Upper lobe of left lung (tissue), 4 donors: ENCODE results near the gene SCGB3A1.

Experiments used
- EP300 ChIP-seq, 4 donors: sonication (generic); formaldehyde crosslinking; IDR thresholded peaks; one replicate each; pipeline ENCODE4 v1.5.1; 2017; ENCODE audit warnings: antibody characterized with exemption in 4 of 4, control low read depth in 2 of 4
- POLR2A ChIP-seq, 4 donors: fragments of 450-650 bp; IDR thresholded peaks; one replicate each; pipeline ENCODE4 v1.5.1; 2016 to 2017; ENCODE audit warnings: antibody characterized with exemption in 4 of 4, mild to moderate bottlenecking in 2 of 4
- TF ChIP-seq, protein P1 (sequence below), 6 experiments: fragments of 450-650 bp in 4 of 6; fragments of 200-600 bp in 2 of 6; sonication (generic) in 2 of 6; IDR thresholded peaks; one replicate each; pipeline ENCODE4 v1.5.1; 2016 to 2019; ENCODE audit warnings: antibody characterized with exemption in 6 of 6

DNA sequence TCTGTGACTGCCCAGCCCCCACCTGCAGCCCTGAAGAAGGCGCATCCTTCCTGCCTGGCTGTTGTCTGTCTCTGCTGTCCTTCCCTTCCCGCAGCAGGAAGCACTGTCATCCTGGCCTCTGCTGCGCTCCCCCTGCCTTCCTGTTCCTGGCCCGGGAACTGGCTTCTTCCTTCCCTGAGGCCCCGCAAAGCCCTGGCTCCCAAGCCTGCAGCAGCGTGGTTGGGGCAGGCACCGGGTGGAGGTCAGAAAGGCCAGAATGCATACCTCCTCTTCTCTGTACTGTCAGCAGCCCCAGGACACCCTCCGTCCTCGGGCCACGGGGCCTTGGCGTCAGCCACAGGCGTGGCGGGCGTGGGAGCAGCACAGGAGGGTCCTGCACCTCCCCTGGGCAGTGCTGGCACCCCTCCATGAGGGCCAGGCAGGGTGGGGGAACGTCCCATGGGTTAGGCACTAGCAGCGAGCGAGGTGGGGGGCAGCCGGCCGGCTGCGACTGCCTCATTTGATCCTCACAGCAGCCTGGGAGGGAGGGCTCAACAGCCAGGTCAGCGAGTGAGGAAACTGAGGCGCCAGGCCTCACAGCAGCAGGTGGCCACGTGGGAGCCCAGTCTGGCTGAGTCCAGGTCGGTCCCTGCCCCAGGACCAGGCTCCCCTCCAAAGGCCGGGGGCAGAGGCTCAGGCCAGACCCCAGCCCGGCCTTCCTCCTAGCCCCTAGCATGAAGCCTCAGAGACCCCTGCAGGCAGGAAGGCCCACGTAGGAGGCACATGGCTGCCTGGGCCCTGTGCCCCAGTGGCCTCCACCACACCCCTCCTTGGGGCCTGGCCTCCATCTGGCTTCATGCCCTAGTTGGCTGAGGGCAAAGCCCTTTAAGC lies 48.7 kb upstream of the SCGB3A1 start:
- TF ChIP-seq, protein P1, sequence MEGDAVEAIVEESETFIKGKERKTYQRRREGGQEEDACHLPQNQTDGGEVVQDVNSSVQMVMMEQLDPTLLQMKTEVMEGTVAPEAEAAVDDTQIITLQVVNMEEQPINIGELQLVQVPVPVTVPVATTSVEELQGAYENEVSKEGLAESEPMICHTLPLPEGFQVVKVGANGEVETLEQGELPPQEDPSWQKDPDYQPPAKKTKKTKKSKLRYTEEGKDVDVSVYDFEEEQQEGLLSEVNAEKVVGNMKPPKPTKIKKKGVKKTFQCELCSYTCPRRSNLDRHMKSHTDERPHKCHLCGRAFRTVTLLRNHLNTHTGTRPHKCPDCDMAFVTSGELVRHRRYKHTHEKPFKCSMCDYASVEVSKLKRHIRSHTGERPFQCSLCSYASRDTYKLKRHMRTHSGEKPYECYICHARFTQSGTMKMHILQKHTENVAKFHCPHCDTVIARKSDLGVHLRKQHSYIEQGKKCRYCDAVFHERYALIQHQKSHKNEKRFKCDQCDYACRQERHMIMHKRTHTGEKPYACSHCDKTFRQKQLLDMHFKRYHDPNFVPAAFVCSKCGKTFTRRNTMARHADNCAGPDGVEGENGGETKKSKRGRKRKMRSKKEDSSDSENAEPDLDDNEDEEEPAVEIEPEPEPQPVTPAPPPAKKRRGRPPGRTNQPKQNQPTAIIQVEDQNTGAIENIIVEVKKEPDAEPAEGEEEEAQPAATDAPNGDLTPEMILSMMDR (IDR thresholded peaks at IDR 0.05) = no peak
- TF ChIP-seq POLR2A (IDR thresholded peaks at IDR 0.05) (no peak), EP300 (IDR thresholded peaks at IDR 0.05) (no peak)
